OCI-LY3 (cell line): ENCODE results near the gene NEURL1B.

Experiments
- EZH2phosphoT487 ChIP-seq: fragments of 200-600 bp; shearing (Covaris generic); IDR thresholded peaks from 2 replicates; pipeline ENCODE4 v1.6.1; 2018; ENCODE audit warnings: antibody characterized with exemption, mixed run types, low read depth
- TF ChIP-seq, protein P1 (sequence below): fragments of 200-600, 300-600 bp; sonication (generic); IDR thresholded peaks from 2 replicates; pipeline ENCODE4 v1.5.1; 2014; ENCODE audit warnings: antibody characterized with exemption, low read length, low read depth

DNA sequence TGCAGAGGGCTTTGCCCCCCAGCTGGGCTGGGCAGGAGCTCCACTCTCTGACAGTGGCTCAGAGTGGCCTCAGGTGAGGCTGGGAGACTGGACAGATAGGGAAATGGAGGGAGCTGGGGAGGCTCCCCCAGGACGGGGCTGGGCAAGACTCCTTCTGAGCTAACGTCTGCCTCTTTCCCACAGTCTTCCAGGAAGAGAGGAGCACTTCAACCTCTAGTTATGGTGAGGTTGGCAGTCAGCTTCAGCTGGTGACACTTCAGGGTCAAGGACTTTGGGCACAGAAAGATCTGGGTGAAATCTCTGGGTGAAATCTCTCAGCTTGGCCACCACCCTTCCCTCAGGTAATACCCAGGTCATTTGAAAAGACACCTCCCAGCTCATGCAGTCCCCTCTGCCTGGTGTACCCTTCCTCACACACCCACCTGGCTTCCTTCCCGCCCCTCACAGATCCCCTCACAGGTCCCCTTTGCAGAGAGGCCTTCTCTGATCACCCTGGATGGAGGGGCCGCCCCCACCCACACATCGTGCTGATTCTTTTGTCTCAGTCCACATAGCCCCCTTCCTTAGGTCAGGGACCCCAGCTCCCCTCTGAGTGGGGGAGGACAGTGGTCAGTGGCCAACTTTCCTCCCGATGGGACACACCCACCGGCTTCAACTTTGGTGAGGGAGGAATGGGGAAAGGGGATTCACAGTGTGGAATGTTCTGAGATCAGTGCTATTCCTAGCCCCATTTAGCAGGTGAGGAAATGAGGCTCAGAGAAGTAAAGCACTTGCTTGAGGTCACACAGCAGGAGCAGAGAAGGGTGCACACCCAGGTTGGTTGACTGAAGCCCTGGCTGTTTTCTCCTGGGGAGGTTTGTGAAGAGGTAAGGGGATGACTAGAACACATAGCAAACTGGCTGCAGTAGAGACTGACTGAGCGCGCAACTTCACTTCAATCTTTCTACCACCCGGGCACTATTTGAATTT is 15.8 kb upstream of the NEURL1B start:
- TF ChIP-seq EZH2phosphoT487 = no peak
- TF ChIP-seq, protein P1, sequence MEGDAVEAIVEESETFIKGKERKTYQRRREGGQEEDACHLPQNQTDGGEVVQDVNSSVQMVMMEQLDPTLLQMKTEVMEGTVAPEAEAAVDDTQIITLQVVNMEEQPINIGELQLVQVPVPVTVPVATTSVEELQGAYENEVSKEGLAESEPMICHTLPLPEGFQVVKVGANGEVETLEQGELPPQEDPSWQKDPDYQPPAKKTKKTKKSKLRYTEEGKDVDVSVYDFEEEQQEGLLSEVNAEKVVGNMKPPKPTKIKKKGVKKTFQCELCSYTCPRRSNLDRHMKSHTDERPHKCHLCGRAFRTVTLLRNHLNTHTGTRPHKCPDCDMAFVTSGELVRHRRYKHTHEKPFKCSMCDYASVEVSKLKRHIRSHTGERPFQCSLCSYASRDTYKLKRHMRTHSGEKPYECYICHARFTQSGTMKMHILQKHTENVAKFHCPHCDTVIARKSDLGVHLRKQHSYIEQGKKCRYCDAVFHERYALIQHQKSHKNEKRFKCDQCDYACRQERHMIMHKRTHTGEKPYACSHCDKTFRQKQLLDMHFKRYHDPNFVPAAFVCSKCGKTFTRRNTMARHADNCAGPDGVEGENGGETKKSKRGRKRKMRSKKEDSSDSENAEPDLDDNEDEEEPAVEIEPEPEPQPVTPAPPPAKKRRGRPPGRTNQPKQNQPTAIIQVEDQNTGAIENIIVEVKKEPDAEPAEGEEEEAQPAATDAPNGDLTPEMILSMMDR = no peak
